Esophagus (tissue), 2 donors: ENCODE results near the gene GDF2. TPM values are rescaled to one million over a fixed set of nuclear protein-coding genes. Genes with fewer than 3 reads are reported as not detected.

ENCODE experiments used
- H3K27ac ChIP-seq, 2 donors: one replicate each; pipeline ENCODE4 v1.5.1; 2013; ENCODE audit warnings: low read depth in 2 of 2, mild to moderate bottlenecking in 2 of 2, inconsistent platforms in 1 of 2, low read length in 1 of 2, moderate library complexity in 1 of 2
- H3K27me3 ChIP-seq, 2 donors: one replicate each; pipeline ENCODE4 v1.6.1; 2013; ENCODE audit warnings: low read length in 2 of 2, control low read depth in 1 of 2, mild to moderate bottlenecking in 1 of 2; ENCODE audit not compliant: insufficient read depth in 2 of 2, control insufficient read depth in 1 of 2
- H3K36me3 ChIP-seq, 2 donors: one replicate each; pipeline ENCODE4 v1.6.1; 2013; ENCODE audit warnings: low read length in 1 of 2; ENCODE audit not compliant: control insufficient read depth in 2 of 2, insufficient read depth in 2 of 2
- H3K4me1 ChIP-seq, 2 donors: one replicate each; pipeline ENCODE4 v1.6.1; 2013; ENCODE audit warnings: low read length in 1 of 2; ENCODE audit not compliant: control insufficient read depth in 2 of 2, insufficient read depth in 2 of 2
- H3K4me3 ChIP-seq, 2 donors: one replicate each; pipeline ENCODE4 v1.5.1; 2013; ENCODE audit warnings: low read length in 2 of 2, mild to moderate bottlenecking in 2 of 2, low read depth in 1 of 2, moderate library complexity in 1 of 2
- H3K9me3 ChIP-seq, 2 donors: one replicate each; pipeline ENCODE4 v1.6.1; 2013; ENCODE audit warnings: mild to moderate bottlenecking in 2 of 2, low read depth in 1 of 2, low read length in 1 of 2, moderate library complexity in 1 of 2; ENCODE audit not compliant: control insufficient read depth in 2 of 2, insufficient read depth in 1 of 2
- WGBS, 2 donors: extraction: QIAGEN DNeasy Blood & Tissue Kit; methylation state at CpG; one replicate each; pipeline ENCODE4 v1.1.7; 2013; 5-methylcytosine and 5-hydroxymethylcytosine counted together
- polyA plus RNA-seq, 2 donors: library from polyadenylated mRNA; stranded (reverse); fragments of 200-250 nt; gene quantifications; one replicate each; pipeline ENCODE4 v1.2.3, GENCODE V29; 2013
- donor health status: healthy with polysubstance abuse.
- donor health status: Bipolar disorder and iron deficiency.

The GDF2 gene
- polyA plus RNA-seq, 2 donors = not detected

DNA sequence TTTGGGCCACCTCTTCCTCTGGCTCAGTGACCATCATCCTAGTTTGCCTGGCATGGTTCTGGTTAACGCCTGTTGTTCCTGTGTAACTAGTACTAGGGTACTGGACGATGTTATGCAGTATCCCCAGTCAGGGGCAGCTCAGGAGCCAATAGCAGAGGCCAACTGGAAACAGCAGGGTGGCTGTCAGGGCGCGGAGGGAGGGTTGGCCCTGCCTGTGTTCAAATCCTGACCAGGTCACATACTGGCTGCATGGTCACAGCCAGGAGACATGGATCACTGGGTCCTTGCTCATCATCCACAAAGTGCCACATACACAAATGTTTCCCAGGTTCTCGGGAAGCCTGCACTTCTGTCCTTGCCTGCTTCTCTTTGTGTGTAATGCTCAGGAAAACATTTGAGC lies 13.7 kb downstream of the GDF2 start:
- H3K9me3 ChIP-seq = no peaks in the 10 kb centered on the region
- no peaks in the 10 kb centered on the region for H3K36me3 ChIP-seq
- H3K27ac ChIP-seq = no peak overlapping the region
- WGBS, 2 donors = 87 to 92% methylated on average over 5 of the region's 5 CpGs
- no peaks in the 10 kb centered on the region for H3K4me1 ChIP-seq
- H3K4me3 ChIP-seq = no peak overlapping the region
- peaks cover 0 to 3% of the 10 kb centered on the region in 2 donors for H3K27me3 ChIP-seq

DNA sequence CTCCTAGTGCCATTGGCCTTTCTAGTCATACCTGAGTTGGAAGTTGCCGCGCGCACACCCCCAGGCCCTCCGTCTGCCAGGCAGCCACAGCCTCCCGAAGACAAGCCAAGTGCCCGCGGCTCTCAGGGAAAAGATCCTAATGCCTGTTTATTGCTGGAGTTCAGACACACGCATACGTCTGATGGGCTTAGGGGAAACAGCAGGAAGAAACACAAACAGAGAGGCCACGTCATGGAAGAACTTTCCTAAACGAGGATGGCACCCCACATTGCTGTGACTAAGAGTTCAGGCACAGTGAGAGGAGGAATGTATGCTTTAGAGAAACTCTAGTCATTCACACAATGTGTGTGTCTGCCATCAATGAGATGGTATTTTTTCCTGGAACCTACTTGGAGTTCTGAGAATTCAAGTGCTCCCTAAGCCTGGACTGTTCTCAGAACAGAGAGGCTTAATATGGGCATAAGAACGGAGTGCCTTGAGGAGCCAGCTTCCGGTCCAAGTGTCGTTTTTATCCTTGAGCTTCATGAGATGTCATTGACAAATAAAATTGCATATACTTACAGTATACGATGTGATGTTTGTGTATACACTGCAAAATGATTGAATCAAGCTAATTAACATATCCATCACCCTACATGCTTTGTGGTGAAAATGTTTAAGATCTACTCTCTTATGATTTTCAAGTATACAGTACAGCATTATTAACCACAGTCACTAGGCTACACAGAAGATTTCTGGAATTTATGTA lies 14.3 kb downstream of the GDF2 start:
- Histone ChIP-seq H3K27ac (no peak overlapping the region), H3K36me3 (no peaks in the 10 kb centered on the region), H3K4me3 (no peak overlapping the region), H3K4me1 (no peaks in the 10 kb centered on the region), H3K9me3 (no peaks in the 10 kb centered on the region), H3K27me3 (peaks cover 0 to 3% of the 10 kb centered on the region in 2 donors)
- 72 to 80% methylated on average over 15 of the region's 15 CpGs for WGBS, 2 donors

DNA sequence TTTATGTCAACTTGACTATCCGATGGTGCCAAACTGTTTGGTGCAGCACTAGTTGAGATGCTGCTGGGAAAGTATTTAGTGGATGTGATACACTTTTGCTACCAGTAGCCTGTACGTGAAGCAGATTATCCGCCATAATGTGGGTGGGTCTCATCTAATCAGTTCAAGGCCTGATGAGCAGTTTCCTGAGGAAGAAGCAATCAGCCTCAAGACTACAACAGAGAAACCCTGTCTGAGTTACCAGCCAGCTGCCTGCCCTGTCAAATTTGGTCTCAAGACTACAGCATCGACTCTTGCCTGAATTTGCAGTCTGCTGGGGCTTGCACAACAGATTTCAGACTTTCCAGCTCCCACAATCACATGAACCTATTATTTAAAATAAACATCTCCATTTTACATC lies 15.1 kb downstream of the GDF2 start:
- WGBS, 2 donors = 73 to 78% methylated on average over 4 of the region's 4 CpGs
- H3K4me1 ChIP-seq = no peaks in the 10 kb centered on the region
- H3K9me3 ChIP-seq = no peaks in the 10 kb centered on the region
- H3K27ac ChIP-seq = no peak overlapping the region
- no peaks in the 10 kb centered on the region for H3K36me3 ChIP-seq
- H3K27me3 ChIP-seq = no peaks in the 10 kb centered on the region
- no peak overlapping the region for H3K4me3 ChIP-seq

DNA sequence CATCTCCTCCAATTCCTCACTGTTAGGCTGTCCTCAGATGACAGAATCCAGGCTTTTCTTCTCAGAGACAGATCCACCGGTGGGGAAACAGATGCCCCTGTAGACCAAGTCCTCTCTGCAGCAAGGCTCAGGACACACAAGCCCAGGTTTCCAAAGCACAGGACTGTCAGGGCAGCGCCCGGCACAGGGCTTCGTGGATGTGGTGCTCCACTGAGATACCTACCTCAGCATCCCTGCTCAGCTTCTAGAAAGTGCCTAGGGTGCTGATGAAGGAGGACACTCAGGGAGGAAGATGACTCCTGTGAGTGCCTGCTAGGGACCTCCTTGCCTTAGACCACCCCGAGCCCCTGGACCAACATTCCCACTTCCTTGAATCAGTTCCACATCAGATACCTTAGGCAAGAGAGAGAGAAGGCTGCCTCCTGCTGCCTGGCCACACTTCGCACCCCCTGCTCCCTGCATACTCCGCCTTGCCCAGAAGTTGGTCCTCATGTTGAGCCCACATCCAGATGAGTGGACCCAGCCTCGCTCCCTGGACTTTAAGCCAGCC lies 17.0 kb downstream of the GDF2 start:
- Histone ChIP-seq H3K9me3 (no peaks in the 10 kb centered on the region), H3K27me3 (no peaks in the 10 kb centered on the region), H3K4me3 (no peak overlapping the region), H3K27ac (no peak overlapping the region), H3K4me1 (no peaks in the 10 kb centered on the region), H3K36me3 (no peaks in the 10 kb centered on the region)
- WGBS, 2 donors = 85 to 91% methylated on average over 8 of the region's 8 CpGs

DNA sequence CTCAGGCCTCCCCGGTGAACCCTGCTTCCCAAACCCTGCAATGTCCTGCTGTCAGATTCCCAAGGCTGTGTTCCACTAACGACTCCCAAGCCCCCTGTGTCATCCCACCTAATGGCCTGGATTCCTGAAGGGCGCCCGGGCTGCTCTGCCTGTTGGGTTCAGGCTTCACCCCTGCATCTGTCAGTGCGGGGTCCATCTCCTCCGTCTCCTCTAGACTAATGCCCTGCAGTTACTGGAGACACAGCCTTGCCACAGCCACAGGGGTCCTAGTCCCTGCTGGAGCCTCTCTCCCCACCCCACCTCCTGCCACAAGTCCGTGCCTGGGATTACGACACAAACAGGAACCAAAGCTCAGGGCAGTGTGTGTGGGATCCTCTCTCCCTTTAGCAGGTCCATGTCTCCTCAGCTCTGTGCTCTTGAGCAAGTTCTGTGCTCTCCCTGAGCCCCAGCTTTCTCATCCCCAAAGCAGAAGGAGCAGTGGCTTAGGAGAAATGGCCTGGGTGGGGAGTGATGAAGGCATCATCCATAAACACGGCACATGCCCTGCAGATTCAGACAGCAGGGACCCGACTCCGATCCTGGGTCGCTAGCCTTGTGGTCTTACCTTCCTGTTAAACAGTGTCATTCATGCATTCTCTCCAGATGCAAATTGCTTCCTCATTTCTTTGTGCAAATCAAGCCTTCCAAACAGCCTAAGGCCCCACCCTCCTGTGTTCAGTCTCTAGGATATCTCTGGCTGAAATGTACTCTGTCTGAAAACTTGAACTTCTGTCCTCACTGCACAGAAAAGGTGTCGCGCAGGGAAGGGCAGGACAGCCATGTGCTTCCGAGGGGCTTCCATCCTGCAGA lies 17.7 kb downstream of the GDF2 start:
- no peak overlapping the region for H3K4me3 ChIP-seq
- H3K4me1 ChIP-seq = no peaks in the 10 kb centered on the region
- WGBS, 2 donors = 78 to 82% methylated on average over 15 of the region's 15 CpGs
- no peaks in the 10 kb centered on the region for H3K36me3 ChIP-seq
- no peak overlapping the region for H3K27ac ChIP-seq
- H3K27me3 ChIP-seq = no peaks in the 10 kb centered on the region
- no peaks in the 10 kb centered on the region for H3K9me3 ChIP-seq

DNA sequence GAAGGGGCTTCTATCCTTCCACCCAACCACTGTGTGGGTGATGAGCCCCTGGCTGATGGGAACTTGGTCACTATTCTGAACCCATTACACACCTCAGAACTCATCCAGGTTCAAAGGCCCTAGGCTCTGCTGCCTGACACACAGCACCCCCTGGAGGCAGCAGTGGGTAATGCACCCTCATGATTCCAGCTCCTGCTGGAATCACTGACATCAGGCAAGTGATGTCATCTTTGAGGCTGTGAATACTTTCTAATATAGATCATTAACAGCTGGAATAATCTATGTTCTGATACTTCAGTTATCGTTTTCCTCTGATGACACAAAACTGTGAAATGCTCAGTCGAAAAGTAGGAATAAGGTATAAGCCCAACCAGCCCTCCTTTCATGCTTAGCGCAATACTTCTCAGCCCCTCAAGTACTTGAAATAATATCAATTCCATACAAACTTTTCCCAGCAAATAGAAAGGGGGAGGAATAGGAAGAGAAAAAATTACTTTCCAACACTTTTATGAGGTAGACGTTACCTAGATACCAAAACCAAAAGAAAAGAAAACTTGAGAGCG lies 18.4 kb downstream of the GDF2 start:
- H3K9me3 ChIP-seq = no peaks in the 10 kb centered on the region
- no peaks in the 10 kb centered on the region for H3K36me3 ChIP-seq
- no peak overlapping the region for H3K27ac ChIP-seq
- no peaks in the 10 kb centered on the region for H3K27me3 ChIP-seq
- H3K4me1 ChIP-seq = no peaks in the 10 kb centered on the region
- H3K4me3 ChIP-seq = no peak overlapping the region
- WGBS, 2 donors = 70 to 71% methylated on average over 5 of the region's 5 CpGs

DNA sequence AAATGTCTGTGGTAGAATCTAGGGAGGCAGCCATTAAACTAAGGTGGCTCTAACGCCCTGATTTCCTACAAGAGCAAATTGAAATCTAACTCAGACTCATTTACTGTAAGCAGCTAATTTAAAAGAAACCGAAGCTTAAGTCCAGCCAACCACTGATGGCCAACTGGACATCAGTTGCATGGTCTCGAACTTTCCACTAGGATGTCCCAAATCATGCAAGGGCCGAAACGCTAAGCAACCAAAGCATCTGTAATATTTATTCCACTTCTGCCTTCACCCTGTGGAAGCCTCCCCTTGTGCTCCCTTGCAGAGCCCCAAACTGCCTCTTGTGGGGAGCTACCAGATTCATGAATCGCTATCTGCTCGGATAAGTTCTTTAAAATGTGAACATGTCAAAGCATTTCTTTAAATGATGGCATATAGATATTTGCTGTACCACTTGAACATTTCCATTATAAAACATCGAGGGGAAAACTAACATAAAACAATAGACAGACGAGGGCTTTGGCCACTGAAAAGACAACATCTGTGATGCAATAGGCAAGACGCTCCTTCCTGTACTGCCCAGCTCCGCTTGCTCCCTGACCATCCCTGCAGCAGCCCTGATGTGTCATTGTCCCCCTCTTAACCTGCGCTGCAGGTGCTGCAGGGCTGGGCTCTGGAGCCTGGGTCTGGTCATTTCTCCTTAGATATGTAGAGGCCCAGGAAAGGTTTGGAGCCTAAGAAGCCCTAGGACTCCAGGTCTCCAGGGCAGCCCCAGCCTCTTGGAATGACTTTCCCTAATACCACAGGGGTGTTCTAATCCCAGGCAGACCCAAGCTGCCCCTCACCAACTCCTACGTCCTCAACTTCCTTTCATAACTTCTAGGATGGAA lies 23.0 kb downstream of the GDF2 start:
- H3K4me1 ChIP-seq = no peaks in the 10 kb centered on the region
- H3K9me3 ChIP-seq = no peaks in the 10 kb centered on the region
- H3K27me3 ChIP-seq = no peaks in the 10 kb centered on the region
- WGBS, 2 donors = 83 to 90% methylated on average over 13 of the region's 13 CpGs
- H3K36me3 ChIP-seq = no peaks in the 10 kb centered on the region
- H3K4me3 ChIP-seq = no peak overlapping the region
- H3K27ac ChIP-seq = no peak overlapping the region

DNA sequence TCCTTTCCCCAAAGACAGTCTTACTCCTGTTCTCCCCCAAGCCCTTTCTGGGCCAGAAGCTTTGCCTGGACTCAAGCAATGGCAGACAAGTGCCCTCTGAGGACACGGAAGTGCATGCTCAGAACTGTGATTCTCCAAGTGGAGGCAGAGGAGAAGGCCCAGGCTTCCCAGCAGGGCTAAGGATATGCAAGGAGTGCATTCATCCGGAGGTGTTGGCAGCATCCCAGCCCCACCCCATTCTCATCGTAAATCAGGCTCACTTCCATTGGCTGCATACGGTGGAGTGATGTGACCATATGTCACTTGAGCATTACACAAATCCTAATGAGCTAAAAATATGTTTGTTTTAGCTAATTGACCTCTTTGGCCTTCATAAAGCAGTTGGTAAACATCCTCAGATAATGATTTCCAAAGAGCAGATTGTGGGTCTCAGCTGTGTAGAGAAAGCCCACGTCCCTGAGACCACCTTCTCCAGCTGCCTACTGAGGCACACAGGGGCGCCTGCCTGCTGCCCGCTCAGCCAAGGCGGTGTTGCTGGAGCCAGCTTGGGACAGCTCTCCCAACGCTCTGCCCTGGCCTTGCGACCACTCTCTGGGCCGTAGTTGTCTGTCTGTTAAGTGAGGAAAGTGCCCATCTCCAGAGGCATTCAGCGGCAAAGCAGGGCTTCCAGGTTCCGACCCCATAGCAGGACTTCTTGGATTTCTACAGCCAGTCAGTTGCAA lies 24.5 kb downstream of the GDF2 start:
- no peaks in the 10 kb centered on the region for H3K4me1 ChIP-seq
- H3K36me3 ChIP-seq = no peaks in the 10 kb centered on the region
- H3K9me3 ChIP-seq = no peaks in the 10 kb centered on the region
- H3K27me3 ChIP-seq = no peaks in the 10 kb centered on the region
- WGBS, 2 donors = 70 to 73% methylated on average over 13 of the region's 13 CpGs
- no peak overlapping the region for H3K4me3 ChIP-seq
- no peak overlapping the region for H3K27ac ChIP-seq
